ENCODE measurements around the gene COL4A3.

Gene COL4A3

DNA sequence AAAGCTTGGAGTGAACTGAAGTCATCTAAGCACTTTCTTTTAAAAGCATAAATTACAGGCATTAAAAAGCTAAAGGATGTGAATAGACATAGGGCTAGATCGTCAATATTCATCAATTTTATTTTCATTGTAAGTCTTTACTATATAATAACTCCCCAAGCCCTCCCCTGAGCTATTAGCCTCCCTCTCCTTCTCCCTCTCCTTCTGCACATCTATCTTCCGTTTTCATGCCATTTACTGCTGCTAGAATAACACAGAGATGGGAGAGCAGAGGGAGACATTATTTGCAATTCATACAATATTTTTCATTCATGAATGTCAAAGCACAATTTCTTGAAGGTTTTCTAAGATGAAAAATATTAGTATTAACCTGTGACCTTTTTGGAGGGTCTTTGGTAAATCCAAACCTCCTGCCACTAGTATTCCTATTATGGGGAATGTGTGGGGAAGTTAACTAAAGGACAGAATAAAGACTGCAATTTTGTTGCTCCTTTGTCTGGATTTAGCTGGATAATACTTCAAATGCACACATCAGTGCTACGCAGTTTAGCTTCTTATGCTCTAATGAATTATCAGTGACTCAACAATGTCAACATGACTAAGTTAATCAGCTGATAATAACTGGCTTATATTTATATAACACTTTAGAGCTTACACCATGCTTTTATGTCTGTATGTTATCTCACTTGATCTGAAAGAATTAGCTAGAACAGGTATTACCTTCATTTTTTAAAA is 132.4 kb downstream of the COL4A3 start:
- no peak for DNase-seq

DNA sequence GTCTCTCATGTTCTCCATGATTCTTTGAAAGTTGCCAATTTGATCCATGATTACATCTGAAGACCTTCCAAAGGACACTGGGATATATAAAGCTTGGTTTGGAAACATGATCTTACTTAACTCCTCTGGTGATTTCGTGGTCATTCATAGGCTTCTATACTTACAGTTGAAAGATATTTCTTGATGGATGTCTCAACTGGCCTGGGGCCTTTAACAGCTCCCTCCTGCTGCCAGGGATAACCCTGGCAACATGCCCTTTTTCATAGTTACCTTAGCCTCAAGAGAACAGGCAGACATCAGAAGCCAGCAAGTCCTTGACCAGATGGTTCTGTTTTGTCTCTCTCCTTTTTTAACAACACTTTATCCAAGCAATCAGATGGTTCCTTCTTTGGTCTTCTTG is 137.1 kb downstream of the COL4A3 start:
- no peak for DNase-seq

DNA sequence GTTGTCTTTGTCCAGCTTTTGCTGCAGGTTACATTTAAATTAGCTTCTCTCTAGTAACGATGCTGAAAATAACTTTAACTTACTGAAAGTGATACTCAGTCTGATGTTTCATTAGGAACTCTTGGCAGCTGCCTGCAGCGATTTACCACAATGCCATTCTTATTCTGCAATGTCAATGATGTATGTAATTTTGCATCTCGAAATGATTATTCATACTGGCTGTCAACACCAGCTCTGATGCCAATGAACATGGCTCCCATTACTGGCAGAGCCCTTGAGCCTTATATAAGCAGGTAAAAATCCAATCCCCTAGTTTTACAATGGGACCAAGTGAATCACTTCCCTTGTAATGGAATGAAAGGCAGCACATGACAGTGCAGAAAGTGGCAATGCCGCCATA is 144.4 kb downstream of the COL4A3 start:
- DNase-seq = no peak

DNA sequence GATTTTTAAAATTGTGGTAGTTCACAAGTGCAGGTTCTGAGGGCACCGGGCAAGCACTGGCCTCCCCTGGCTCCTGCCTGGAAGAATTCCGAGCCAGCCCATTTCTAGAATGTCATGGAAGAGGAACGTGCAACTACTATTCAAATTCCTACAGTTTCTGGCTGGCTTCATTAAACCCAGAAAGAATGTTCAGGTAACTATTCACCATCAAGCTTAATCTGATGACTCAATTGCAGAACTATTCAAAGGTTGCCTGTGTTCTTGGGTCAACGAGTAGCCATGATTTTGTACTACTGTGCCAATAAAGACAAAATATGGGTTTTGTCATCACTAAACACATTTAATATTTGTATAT is 146.3 kb downstream of the COL4A3 start:
- DNase-seq = no peak

DNA sequence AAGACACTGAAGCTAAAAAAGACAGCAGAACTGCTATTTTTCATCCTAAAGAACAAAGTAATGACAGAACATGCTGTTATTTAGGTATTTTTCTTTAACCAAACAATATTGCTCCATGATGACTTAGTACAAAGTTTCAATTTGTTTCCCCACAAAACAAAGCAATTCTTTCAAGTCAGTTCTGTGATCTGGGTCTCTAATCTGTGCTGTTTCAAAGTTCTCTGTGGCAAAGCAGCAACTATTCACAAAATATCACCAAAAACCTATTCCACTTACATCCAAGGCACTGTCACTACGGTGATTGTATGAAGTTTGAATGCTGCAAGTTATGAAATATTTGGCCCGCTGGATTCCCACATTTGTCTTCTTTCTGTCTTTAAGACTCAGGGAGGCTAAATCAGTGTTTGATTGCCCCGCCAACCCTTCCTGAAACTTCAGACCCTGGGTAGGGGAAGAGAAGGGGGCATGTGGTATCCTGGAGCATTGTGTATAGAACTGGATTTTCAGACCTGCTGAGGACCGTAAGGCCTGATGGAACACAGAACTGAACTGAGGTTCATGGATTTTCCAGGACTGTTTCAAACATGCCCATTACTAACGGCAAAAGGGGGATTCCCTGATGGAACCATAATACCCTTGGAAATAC is 147.6 kb downstream of the COL4A3 start:
- no peak for DNase-seq

DNA sequence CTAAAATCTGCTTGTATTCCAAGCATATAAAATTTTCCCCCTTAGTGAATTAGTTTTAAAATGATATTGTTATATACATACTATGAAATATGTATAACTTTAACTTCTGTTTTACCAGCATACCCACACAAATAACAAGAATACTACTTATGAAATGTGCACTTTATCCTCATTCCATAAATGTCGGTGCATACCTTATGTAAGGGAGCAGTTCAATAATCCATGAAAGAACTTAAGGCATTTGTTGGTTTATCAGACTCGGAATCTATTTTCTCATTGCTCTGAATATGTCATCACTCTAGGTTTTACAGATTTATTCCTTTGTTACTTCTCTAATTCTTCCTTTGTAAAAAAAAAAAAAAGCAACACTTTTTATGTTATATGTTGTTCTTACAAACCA is 148.2 kb downstream of the COL4A3 start:
- no peak for DNase-seq

DNA sequence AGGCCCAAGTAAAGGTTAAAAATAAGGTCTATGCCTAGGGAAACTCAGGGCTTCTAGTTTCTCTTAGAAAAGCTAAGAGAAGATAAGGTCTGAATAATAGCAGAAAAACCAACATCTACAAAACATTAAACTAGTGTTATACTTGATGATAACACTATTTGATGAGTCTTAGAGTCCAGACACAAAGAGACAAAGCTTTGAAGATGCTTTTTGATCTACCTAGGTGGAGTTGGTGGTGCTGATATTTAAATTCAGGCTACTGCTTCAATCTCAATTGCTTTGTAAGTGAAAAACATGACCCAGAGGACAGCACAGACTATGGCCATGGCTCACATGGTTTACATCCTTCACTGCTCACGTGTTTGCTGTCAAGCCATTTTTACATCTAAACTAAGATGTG is 148.9 kb downstream of the COL4A3 start:
- no peak for DNase-seq

DNA sequence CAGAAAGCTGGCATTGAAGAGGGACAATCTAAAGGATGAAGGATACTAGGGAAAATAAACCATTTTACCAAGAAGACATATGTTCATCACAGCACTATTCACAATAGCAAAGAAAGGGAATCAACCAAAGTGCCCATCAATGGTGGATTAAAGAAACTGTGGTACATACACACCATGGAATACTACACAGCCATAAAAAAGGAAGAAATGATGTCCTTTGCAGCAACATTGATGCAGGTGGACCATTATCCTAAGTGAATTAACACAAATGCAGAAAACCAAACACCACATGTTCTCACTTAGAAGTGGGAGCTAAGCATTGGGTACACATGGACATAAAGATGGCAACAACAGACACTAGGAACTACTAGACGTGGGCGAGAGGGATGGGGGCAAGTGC is 153.4 kb downstream of the COL4A3 start:
- DNase-seq = no peak

DNA sequence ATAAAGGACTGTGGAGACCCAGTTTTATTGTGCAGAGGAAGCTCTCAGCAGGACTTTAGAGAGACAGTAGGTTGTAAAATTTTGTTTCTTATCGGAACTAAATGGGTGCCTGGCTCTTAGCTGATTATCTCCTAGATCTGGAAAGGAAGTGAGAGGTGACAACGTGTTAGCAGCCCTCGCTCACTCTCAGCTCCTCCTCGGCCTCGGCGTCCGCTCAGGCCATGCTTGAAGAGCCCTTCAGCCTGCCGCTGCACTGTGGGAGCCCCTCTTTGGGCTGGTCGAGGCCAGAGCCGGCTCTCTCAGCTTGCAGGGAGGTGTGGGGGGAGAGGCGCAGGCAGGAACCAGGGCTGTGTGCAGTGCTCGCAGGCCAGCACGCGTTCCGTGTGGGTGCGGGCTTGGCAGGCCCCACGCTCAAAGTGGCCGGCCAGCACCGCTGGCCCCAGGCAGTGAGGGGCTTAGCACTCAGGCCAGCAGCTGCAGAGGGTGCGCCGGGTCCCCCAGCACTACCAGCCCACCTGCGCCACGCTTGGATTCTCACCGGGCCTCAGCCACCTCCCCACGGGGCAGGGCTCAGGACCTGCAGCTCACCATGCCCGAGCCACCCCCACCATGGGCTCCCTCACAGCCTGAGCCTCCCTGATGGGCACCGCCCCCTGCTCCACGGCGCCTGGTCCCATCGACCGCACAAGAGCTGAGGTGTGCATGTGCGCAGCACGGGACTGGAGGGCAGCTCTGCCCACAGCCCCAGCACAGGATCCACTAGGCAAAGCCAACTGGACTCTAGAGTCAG is 156.1 kb downstream of the COL4A3 start:
- DNase-seq = no peak

DNA sequence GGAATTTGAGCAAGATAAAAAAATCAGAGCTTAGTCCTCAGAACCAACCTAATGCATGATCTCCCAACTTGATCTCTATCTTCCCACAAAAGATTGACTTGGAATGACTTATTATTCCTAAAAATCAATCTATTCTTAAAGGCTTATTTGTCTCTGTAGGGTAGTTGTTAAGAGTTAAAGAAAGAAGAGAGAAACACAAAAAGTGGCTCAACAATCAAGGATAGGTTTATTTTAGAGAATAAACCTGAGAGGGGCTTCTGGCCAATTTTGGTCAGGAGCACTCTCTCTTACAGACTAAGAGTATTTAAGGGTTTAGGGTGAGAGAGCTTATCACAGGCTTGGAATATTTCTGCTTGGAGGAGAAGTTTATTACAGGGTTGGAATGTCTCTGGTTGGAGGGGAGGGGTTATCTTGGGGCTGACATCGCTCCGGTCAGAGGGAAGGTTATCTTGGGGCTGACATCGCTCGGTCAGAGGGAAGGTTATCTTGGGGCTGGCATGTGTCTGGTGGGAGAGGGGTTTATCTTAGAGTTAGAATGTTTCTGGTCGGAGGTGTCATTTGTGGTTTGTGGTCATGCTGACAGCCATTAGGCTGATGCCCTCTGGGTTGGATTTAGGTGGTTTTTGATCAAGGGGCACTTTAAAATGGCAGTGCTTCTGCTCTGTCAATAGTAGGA is 158.2 kb downstream of the COL4A3 start:
- DNase-seq = no peak

DNA sequence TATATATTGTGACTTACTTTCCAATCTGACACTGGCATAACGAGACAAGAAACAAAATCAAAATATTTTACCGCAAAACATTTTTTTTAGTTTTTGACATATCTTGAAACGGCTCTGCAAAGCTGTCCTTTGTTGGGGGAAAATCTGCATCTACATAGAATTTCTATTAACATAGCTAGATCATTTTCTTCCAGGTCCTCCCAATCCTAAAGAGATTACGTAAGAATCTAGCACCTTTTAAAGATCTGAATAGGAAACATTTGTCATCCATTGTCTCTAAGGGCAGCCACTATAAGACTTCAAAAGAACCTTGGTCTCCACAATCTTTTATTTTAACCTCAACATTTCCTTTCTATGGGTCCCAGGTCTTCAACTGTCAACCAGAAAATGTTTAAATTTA is 159.4 kb downstream of the COL4A3 start:
- DNase-seq = no peak

DNA sequence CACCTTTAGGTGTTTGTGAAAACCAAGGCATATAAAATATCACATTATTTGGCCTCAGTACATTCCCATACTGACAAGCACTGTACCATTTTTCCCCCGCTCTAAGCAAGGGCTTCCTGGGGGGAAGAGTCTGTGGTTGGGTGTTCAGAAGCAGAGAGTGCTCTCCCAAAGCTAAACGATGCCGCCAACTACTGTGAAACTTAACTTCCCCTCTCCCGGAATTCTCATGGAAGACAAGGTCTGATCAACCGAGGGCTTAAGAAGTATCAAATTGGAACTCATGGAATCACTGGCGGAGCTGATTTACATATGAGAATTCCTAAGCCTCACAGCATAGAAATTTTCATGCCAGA is 160.2 kb downstream of the COL4A3 start:
- no peak for DNase-seq

DNA sequence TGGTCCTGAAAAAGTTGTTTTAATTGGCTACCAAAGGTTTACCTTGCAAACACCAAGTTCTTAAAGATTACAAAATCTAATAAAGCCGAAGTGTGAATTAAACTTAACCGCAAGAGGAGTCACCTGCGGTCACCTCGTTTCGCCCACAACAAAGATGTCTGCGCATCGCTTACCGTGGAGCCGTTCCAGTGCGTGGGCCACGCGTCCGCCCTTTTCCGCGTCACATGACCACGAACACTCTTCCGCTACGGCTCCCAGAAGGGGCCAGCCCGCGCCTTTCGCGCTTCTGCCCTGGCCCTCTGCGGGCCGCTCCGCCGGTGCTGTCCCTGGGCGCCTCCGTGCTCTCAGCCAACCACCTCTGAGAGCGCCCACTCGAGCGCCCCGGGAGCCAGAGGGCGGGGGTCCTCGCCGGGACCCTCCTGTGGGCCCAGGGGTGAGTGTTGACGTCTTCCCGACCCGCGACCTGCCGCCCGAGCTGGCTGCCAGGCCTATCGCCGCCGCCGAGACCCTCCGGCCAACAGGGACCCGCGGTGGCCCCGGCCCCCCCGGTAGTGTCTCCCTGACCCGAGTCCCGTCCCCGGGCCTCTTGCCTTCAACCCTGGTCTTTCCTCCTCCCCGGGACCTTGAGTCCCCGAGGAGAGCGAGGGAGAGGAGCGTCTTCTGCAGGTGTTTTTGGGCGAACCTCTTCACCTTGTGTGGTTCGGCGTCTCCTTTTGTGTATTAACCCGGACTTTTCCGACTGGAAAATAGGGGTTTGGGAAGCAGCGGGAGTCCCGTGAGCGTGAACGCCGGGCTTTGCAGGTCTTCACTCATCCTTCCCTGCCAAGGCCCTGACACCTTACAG is 160.8 kb downstream of the COL4A3 start, which contains the start of gene MFF:
Gene MFF (plus strand): TSS at position 257 of the 844 bp plus-strand sequence. CDS start 5,415 bp downstream, outside the sequence.
- peak; percentile 57 for DNase-seq

DNA sequence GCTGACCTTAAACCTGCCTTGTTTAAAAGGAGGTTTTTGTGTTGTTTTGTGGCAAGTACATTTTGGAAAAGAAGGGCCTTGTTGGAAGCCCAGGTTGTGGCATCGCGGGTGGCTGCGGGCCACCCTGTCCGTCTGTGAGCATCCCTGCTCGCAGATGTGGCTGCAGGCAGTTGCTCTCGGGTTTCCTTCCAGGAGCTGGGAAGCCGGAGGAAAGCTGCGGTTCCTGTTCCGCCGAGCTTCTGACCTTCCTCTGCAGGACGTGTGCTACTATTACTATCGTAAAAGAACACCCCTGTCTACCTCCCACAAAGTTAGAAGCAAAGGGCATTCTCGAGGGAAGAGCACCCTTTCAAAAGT is 161.4 kb downstream of the COL4A3 start:
- DNase-seq = no peak

DNA sequence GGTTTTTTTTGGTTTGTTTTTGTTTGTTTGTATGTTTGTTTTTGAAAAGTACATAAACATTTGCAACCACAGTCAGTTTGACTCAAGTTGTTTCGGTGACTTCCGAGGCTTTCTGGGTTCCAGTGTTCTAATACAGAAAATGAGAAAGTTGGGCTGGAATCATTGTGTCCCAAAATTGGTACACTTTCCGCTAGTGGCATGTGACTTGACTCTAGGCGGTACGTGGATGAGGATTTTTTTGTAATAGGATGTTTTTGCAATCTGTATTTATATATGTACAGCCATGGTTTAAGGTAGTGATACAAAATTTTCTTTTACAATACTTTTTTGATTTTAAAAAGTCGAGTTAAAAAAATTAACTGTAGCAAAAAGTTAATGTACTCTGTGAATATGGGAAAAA is 162.4 kb downstream of the COL4A3 start:
- DNase-seq = no peak

DNA sequence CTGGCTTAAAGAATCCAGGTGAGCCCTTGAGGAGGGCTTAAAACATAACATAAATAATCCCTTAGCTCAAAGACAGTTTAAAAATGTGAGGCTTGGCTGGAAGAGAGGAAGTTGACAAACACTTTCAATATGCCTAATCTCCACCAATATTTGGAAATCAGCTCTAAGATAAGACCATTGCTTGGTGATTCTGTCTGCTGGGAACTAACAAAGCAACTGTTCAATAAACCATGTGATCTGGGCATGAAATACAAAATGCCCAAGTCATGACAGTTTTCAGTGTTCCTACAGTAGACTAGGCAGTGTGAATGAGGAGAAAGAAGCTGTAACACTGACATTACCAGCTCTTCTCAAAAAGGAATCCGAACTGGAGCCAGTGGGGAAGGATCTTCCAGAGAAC is 171.3 kb downstream of the COL4A3 start:
- DNase-seq = no peak

DNA sequence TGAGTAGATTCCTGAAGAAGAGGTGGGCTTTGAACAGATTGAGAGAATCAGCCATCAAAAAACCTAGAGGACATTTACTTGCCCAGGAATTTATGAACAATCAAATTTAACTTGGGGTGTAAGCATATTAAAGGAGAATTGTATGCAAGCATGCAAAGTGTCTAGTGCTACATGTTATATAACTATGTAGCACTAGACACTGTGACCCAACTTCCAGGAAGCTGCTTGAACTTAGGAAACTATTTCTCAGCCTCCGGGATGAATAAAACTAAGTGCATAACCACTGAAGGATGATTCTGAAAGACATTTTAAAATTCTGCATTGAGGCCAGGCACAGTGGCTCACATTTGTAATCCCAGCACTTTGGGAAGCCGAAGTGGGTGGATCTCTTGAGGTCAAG is 173.0 kb downstream of the COL4A3 start:
- DNase-seq = no peak

DNA sequence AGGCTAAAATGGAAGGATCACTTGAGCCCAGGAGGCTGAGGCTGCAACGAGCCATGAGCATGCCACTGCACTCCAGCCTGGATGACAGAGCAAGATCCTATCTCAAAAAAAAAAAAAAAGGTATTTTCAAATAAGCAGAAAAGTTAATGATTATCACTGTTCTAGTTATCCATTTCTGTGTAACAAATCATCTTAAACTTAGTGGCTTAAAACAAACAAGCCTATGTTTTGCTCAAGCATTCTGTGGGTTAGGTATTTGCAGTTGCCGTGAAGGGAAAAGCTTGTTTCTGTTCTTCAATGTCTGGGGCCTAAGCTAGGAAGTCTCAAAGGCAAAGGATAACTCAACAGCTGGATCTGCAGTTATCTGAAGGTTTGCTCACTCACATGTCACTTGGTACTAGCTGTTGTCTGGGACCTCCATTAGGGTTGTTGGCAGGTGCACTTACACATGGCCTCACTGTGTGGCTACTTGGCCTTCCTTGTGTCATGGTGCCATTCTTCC is 174.7 kb downstream of the COL4A3 start:
- DNase-seq = no peak

DNA sequence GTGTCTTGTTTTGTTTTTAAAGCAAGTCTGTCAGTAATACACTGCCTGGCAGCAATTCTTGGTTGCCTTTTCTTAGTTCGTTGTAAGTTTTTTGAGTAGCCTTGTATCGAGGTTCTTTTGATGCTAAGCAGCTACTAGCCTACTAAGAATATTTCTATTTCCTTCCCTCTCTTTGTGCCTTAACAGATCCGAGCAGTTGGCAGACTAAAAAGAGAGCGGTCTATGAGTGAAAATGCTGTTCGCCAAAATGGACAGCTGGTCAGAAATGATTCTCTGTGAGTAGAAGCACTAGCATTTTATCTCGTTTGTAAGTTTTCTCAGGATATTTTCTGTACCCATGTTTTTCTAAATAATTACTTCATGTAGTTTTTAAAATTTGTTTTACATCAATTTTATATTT is 175.7 kb downstream of the COL4A3 start:
- DNase-seq = no peak

DNA sequence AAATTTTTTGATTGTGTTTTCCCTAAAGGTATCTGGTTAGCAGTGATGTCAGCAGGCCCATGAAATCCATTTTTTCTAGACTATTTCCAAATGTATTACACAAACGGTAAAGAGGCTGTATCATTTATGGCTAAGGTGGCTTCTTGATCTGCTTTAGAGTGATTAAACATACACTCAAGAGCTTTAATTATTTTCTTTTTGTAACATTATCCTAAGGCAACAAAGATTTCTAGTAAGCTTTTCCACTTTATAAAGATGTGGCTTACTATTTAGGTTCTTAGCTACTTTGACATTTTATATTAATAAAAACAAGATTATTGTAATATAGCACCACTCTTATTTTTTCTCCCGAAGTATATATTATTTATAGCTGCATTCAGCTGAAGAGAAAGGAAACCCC is 177.1 kb downstream of the COL4A3 start:
- no peak for DNase-seq

DNA sequence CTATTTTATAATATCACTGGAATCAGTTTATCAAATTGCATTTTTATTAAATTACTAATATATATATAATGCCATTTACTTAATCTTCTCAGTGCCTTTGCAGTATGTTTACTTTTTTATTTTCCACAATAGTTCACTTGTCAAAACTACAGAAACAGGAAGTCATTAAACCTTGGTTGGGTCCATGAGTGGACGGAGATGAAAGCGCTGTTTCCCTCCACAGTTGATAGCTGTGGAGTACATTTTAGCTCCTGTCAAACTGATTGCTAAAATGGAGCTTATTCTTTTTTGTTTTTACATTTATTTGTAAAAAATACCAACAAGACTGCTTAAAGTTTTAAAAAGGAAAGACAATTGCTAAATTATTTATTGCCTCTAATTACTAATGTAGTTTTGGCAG is 179.8 kb downstream of the COL4A3 start:
- DNase-seq = no peak

DNA sequence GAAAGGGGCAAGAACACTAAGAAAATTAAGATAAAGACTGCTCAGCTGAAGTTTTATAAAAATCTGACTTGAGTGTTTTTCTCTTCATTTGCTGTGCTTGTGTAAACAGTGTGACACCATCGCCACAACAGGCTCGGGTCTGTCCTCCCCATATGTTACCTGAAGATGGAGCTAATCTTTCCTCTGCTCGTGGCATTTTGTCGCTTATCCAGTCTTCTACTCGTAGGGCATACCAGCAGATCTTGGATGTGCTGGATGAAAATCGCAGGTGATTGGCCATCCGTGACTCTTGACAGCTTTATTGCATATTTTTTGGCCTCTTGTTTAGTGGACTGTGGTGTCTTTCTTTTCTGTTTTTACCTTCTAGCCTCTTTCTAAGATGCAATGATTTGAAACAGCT is 182.7 kb downstream of the COL4A3 start:
- no peak for DNase-seq

DNA sequence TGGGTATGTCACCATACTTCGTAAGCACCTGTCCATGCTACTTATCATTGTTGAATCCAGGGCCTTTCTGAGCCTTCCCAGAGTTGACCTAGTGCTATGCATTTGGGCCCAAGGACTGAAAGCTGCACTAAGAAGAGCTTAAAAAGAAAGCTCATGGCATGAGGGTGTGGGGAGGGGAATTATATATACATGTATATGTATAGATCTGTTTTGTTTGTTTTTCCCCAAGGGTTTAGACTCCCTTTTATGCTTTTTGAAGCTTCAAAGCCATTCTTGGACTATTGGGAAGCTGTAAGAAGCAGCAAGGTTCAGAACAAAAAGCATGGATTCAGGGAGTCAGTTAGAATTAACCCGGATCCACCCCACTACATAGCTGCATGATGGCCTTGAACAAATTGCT is 183.9 kb downstream of the COL4A3 start:
- no peak for DNase-seq

Measured in cortex of kidney (tissue), 1 donor.